HCT116 (cell line): ENCODE results near the gene CFAP97D1. TPM values are rescaled to one million over a fixed set of nuclear protein-coding genes. Genes with fewer than 3 reads are reported as not detected.

Experiments used
- ATAC-seq: fragments of 200-7000 bp; cut with Tn5 transposase; 2 replicates; pipeline ENCODE4 v1.9.1; 2020; ENCODE audit warnings: mild to moderate bottlenecking, moderate library complexity
- BruUV-seq: library from RNA; stranded (reverse); fragments of 400-500 nt; replicated peaks from 2 replicates; lab custom pipeline; 2021; lab: Mats Ljungman, UMichigan
- CTCF ChIA-PET: fragments of 300-600 bp; sonication (Branson Sonifier 250); formaldehyde crosslinking; loops from one replicate; lab custom pipeline; 2021; ENCODE audit warnings: antibody characterized with exemption; lab: Charles Lee
- POLR2A ChIA-PET: fragments of 300-600, 350-600 bp; sonication (Branson Sonifier 250); formaldehyde crosslinking; loops from one replicate; lab custom pipeline; 2021; ENCODE audit warnings: antibody characterized with exemption; lab: Charles Lee
- RAD21 ChIA-PET, 2 experiments: fragments of 300-600 bp; sonication (Branson Sonifier 250); formaldehyde crosslinking; loops; one replicate each; lab custom pipeline; 2023; ENCODE audit warnings: low total read pairs in 2 of 2; ENCODE audit not compliant: uncharacterized antibody in 2 of 2, unreplicated experiment in 2 of 2, low non-redundant PET in 1 of 2; lab: Charles Lee
- DNase-seq: peaks from one replicate; pipeline ENCODE4 v3.0.0-alpha.2; 2010; ENCODE audit warnings: low read depth, low spot score
- H2AFZ ChIP-seq: fragments of 200-600 bp; shearing (Covaris generic), sonication (generic); 2 replicates; pipeline ENCODE4 v1.6.1; 2017; ENCODE audit warnings: low read depth, mixed run types, mixed read lengths, antibody characterized with exemption, low read length; ENCODE audit not compliant: poor library complexity, severe bottlenecking
- H3K27ac ChIP-seq: 2 replicates; pipeline ENCODE4 v1.5.1; 2012; ENCODE audit warnings: low read depth, low read length
- H3K27me3 ChIP-seq: fragments of 200-600 bp; sonication (generic); 2 replicates; pipeline ENCODE4 v1.6.1; 2016; ENCODE audit warnings: mixed run types, low read length, mixed read lengths; ENCODE audit not compliant: insufficient read depth
- H3K36me3 ChIP-seq, 2 experiments: fragments of 200-500 bp in 1 of 2; fragments of 200-600 bp in 1 of 2; sonication (Bioruptor generic) in 1 of 2; sonication (generic) in 1 of 2; 2 replicates each; pipeline versions ENCODE4 v1.5.1 to v1.6.1; 2014 to 2016; ENCODE audit warnings: low read length in 2 of 2, inconsistent platforms in 1 of 2, mixed read lengths in 1 of 2, mixed run types in 1 of 2; ENCODE audit not compliant: insufficient read depth in 2 of 2, control insufficient read depth in 1 of 2
- H3K4me1 ChIP-seq, 2 experiments: fragments of 200-600 bp in 1 of 2; sonication (generic) in 1 of 2; 2 replicates each; pipeline versions ENCODE4 v1.5.1 to v1.6.1; 2012 to 2017; ENCODE audit warnings: low read length in 2 of 2, inconsistent platforms in 1 of 2, mild to moderate bottlenecking in 1 of 2, mixed read lengths in 1 of 2, mixed run types in 1 of 2, moderate library complexity in 1 of 2; ENCODE audit not compliant: insufficient read depth in 2 of 2, control insufficient read depth in 1 of 2
- H3K4me2 ChIP-seq: fragments of 200-600 bp; sonication (generic); 2 replicates; pipeline ENCODE4 v1.6.1; 2017; ENCODE audit warnings: mixed run types, low read length, mixed read lengths
- H3K4me3 ChIP-seq, 2 experiments: fragments of 200-600 bp in 1 of 2; sonication (generic) in 1 of 2; replicated peaks in 1 of 2; 2 replicates each; pipeline ENCODE4 v1.5.1; 2011 to 2016; ENCODE audit warnings: low read length in 2 of 2, control low read depth in 1 of 2, low read depth in 1 of 2, mild to moderate bottlenecking in 1 of 2, mixed read lengths in 1 of 2, mixed run types in 1 of 2
- H3K79me2 ChIP-seq: fragments of 200-600 bp; sonication (generic); 2 replicates; pipeline ENCODE4 v1.6.1; 2017; ENCODE audit warnings: mild to moderate bottlenecking, mixed run types, low read length, moderate library complexity, mixed read lengths; ENCODE audit not compliant: insufficient read depth
- H3K9ac ChIP-seq: fragments of 200-600 bp; sonication (generic); 2 replicates; pipeline ENCODE4 v1.6.1; 2016; ENCODE audit warnings: low read length, mixed read lengths
- H3K9me2 ChIP-seq: fragments of 200-600 bp; sonication (generic), shearing (Covaris generic); 2 replicates; pipeline ENCODE4 v1.6.1; 2017; ENCODE audit warnings: mixed run types, mild to moderate bottlenecking, moderate library complexity; ENCODE audit not compliant: insufficient read depth
- H3K9me3 ChIP-seq, 2 experiments: fragments of 200-500 bp in 1 of 2; fragments of 200-600 bp in 1 of 2; sonication (Bioruptor generic) in 1 of 2; sonication (generic) in 1 of 2; 2 replicates each; pipeline ENCODE4 v1.6.1; 2014 to 2017; ENCODE audit warnings: low read length in 2 of 2, mixed read lengths in 2 of 2, inconsistent platforms in 1 of 2, low read depth in 1 of 2, mild to moderate bottlenecking in 1 of 2, mixed run types in 1 of 2, moderate library complexity in 1 of 2; ENCODE audit not compliant: control insufficient read depth in 1 of 2, insufficient read depth in 1 of 2
- H4K20me1 ChIP-seq: fragments of 200-600 bp; sonication (generic), shearing (Covaris generic); 2 replicates; pipeline ENCODE4 v1.6.1; 2017; ENCODE audit warnings: mixed run types, mild to moderate bottlenecking, moderate library complexity; ENCODE audit not compliant: insufficient read depth
- CBX3 ChIP-seq: IDR thresholded peaks from 2 replicates; pipeline ENCODE4 v1.6.1; 2012; ENCODE audit warnings: low read depth
- EZH2phosphoT487 ChIP-seq: fragments of 200-600 bp; IDR thresholded peaks from 2 replicates; pipeline ENCODE4 v1.6.1; 2018; ENCODE audit warnings: antibody characterized with exemption, borderline replicate concordance
- JUND ChIP-seq: IDR thresholded peaks from 2 replicates; pipeline ENCODE4 v1.6.1; 2012
- POLR2A ChIP-seq: IDR thresholded peaks from 2 replicates; pipeline ENCODE4 v1.7.0; 2011; ENCODE audit warnings: borderline replicate concordance; ENCODE audit not compliant: insufficient read depth, insufficient read length; ENCODE audit errors: extremely low read depth
- SIN3A ChIP-seq: IDR thresholded peaks from 2 replicates; pipeline ENCODE4 v1.6.1; 2012; ENCODE audit warnings: low read depth
- YY1 ChIP-seq: IDR thresholded peaks from 2 replicates; pipeline ENCODE4 v1.6.1; 2011; ENCODE audit warnings: low read length, low read depth, moderate library complexity, mild to moderate bottlenecking; ENCODE audit not compliant: insufficient replicate concordance; ENCODE audit errors: extremely low read depth
- ZFX ChIP-seq: fragments of 450-650 bp; IDR thresholded peaks from 2 replicates; pipeline ENCODE4 v1.6.1; 2017
- intact Hi-C: fragments of 100-400 bp; cut with micrococcal nuclease; formaldehyde crosslinking; loops from 2 replicates; pipeline ENCODE4 v1.10.0; 2022
- total RNA-seq: library from RNA; stranded (reverse); gene quantifications from one replicate; pipeline ENCODE4 v1.2.1, GENCODE V29; 2021; ENCODE audit not compliant: unreplicated experiment
- TF ChIP-seq, protein P1 (sequence below): IDR thresholded peaks from 2 replicates; pipeline ENCODE4 v1.6.1; 2011; ENCODE audit warnings: mild to moderate bottlenecking, low read length, moderate library complexity; ENCODE audit not compliant: insufficient replicate concordance; ENCODE audit errors: extremely low read depth
- TF ChIP-seq, protein P2 (sequence below): IDR thresholded peaks from 2 replicates; pipeline ENCODE4 v1.6.1; 2012
- TF ChIP-seq, protein P3 (sequence below): IDR thresholded peaks from 2 replicates; pipeline ENCODE4 v1.6.1; 2012; ENCODE audit warnings: low read depth
- TF ChIP-seq, protein P4 (sequence below): IDR thresholded peaks from 2 replicates; pipeline ENCODE4 v1.6.1; 2012

Gene CFAP97D1
- total RNA-seq, 1 experiment from 2014 or later, result 0.15 TPM

DNA sequence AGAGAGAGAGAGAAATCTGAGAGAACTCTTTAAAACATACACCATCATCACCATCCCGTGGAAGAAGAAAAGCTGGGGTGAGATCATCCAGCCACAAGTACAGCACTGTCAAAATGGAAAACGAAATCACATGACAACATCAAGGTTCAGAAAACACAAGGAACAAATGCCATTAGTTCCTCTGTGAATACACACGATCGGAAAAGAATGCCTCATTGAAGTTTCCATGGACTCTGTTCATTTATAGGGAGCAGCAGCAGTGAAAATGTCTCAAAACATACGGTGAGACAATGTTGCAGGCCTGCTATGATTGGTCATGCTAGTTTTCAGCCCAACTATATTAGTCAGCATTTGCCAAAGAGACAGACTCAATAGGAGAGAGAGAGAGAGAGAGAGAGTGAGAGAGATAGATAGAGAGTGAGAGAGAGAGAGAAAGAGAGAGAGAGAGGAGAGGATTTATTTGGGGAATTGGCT is 4.4 kb downstream of the CFAP97D1 start:
- TF ChIP-seq, protein P1, sequence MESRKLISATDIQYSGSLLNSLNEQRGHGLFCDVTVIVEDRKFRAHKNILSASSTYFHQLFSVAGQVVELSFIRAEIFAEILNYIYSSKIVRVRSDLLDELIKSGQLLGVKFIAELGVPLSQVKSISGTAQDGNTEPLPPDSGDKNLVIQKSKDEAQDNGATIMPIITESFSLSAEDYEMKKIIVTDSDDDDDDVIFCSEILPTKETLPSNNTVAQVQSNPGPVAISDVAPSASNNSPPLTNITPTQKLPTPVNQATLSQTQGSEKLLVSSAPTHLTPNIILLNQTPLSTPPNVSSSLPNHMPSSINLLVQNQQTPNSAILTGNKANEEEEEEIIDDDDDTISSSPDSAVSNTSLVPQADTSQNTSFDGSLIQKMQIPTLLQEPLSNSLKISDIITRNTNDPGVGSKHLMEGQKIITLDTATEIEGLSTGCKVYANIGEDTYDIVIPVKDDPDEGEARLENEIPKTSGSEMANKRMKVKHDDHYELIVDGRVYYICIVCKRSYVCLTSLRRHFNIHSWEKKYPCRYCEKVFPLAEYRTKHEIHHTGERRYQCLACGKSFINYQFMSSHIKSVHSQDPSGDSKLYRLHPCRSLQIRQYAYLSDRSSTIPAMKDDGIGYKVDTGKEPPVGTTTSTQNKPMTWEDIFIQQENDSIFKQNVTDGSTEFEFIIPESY, result no peak
- TF ChIP-seq, all 23 proteins: peak for 0
- ChIA-PET RAD21 (no interaction called here), POLR2A (no interaction called here), CTCF (no interaction called here)
- Histone ChIP-seq H3K36me3 (no peaks in the 10 kb centered on the region), H3K9me3 (no peaks in the 10 kb centered on the region), H3K4me1 (peaks cover 0 to 2% of the 10 kb centered on the region in 2 experiments; a peak in 2 of 4 replicates), H3K27me3 (no peaks in the 10 kb centered on the region), H3K9ac (no peak overlapping the region), H3K9me2 (no peaks in the 10 kb centered on the region), H3K4me2 (no peak overlapping the region), H2AFZ (no peak overlapping the region), H3K4me3 (no peak overlapping the region), H3K79me2 (no peaks in the 10 kb centered on the region), H3K27ac (no peak overlapping the region), H4K20me1 (no peaks in the 10 kb centered on the region)
- ATAC-seq (no peak), DNase-seq (no peak)
- no TSS peak for BruUV-seq
- intact Hi-C loops, result no loop called here

DNA sequence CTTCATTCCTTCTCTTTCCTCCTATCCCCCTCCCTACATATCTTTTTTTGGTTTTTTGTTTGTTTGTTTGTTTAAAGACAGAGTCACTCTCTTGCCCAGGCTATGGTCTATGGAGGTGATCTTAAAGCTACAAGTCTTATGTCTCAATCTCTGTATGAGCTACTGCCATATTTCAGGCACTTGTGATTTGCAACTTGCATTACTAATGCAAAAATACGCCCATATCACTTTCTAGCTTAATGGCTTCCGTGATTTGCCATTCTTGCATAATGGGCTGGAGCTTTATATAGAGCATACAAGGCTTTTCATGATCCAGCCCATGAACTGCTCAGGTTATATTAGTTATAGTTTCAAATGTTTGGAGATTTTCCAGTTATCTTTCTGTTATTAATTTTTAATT is 7.5 kb downstream of the CFAP97D1 start:
- H3K4me1 ChIP-seq, result peaks cover 10 to 12% of the 10 kb centered on the region in 2 experiments
- ChIA-PET CTCF (interaction anchor here (2.0 kb wide), 1 partner anchor 59 kb away, joined by 6 read pairs; the partner anchor contains the start of gene CD300LG), RAD21 (no interaction called here), POLR2A (no interaction called here)
- H3K27me3 ChIP-seq, result no peaks in the 10 kb centered on the region
- H3K9me3 ChIP-seq, result no peaks in the 10 kb centered on the region
- no peak overlapping the region for H3K27ac ChIP-seq
- no peak for DNase-seq
- no peak overlapping the region for H3K4me3 ChIP-seq
- TF ChIP-seq, protein P2, sequence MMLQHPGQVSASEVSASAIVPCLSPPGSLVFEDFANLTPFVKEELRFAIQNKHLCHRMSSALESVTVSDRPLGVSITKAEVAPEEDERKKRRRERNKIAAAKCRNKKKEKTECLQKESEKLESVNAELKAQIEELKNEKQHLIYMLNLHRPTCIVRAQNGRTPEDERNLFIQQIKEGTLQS, result no peak
- TF ChIP-seq CBX3, result no peak
- TF ChIP-seq, protein P3, sequence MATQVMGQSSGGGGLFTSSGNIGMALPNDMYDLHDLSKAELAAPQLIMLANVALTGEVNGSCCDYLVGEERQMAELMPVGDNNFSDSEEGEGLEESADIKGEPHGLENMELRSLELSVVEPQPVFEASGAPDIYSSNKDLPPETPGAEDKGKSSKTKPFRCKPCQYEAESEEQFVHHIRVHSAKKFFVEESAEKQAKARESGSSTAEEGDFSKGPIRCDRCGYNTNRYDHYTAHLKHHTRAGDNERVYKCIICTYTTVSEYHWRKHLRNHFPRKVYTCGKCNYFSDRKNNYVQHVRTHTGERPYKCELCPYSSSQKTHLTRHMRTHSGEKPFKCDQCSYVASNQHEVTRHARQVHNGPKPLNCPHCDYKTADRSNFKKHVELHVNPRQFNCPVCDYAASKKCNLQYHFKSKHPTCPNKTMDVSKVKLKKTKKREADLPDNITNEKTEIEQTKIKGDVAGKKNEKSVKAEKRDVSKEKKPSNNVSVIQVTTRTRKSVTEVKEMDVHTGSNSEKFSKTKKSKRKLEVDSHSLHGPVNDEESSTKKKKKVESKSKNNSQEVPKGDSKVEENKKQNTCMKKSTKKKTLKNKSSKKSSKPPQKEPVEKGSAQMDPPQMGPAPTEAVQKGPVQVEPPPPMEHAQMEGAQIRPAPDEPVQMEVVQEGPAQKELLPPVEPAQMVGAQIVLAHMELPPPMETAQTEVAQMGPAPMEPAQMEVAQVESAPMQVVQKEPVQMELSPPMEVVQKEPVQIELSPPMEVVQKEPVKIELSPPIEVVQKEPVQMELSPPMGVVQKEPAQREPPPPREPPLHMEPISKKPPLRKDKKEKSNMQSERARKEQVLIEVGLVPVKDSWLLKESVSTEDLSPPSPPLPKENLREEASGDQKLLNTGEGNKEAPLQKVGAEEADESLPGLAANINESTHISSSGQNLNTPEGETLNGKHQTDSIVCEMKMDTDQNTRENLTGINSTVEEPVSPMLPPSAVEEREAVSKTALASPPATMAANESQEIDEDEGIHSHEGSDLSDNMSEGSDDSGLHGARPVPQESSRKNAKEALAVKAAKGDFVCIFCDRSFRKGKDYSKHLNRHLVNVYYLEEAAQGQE, result no peak
- TF ChIP-seq YY1, result no peak
- TF ChIP-seq POLR2A, result no peak
- no peak for TF ChIP-seq EZH2phosphoT487
- TF ChIP-seq SIN3A, result no peak
- TF ChIP-seq JUND, result no peak
- no peak for TF ChIP-seq ZFX
- TF ChIP-seq, protein P4, sequence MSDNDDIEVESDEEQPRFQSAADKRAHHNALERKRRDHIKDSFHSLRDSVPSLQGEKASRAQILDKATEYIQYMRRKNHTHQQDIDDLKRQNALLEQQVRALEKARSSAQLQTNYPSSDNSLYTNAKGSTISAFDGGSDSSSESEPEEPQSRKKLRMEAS, result no peak
- TF ChIP-seq, protein P1, result no peak
- no peaks in the 10 kb centered on the region for H3K36me3 ChIP-seq
- ATAC-seq, result no peak
- BruUV-seq, result no TSS peak
- H2AFZ ChIP-seq, result no peak overlapping the region
- H3K4me2 ChIP-seq, result no peak overlapping the region
- no peaks in the 10 kb centered on the region for H3K79me2 ChIP-seq
- intact Hi-C loops, result no loop called here
- H3K9me2 ChIP-seq, result no peaks in the 10 kb centered on the region
- H4K20me1 ChIP-seq, result no peaks in the 10 kb centered on the region
- no peak overlapping the region for H3K9ac ChIP-seq
